C4-2B (cell line): ENCODE measurements around the gene BRS3.

Experiments used
- ZFX ChIP-seq: fragments of 450-650 bp; IDR thresholded peaks from 2 replicates; pipeline ENCODE4 v1.6.1; 2017
- TF ChIP-seq, protein P1 (sequence below): fragments of 450-650 bp; conservative IDR thresholded peaks from 2 replicates; pipeline ENCODE4 v1.5.1; 2017; ENCODE audit warnings: mild to moderate bottlenecking

DNA sequence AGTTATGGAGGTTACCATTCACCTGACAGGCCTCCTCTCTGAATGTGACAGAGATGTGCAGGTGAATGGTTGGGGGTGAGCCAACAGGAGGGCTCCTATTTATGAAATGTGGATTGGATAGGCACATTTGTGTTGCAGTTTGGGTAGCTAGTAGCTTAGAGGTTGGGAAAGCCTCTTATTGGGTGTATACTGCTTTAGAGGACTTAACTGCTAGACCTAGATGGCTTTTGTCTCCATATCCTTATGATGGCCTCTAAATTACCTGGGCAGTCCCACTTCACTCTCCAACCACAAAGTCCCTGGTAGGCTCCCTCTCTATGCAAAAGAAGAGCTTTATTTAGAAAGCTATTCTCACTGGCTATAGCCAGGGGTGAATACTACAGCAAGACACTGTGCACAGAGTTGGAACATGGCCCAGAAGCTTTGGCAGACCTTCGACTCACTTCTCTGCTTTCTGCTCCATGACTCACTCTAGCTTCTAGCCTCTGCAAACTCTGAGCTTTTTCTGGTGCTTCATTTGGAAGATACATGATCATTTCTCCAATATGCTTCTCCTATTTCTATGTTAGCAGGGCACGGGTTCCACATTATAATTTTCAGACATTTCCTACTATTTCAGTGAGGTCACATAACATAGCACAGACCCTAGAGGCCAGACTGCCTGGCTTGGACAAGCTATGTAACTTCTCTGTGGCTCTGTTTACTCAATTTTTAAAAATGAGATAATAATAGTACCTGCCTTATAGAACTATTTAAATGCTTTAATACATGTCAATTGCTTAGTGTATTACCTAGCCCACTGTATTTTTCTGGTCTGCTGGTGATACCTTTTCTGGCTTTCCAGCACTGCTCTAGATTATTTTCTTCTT, 38.2 kb downstream of the BRS3 start:
- TF ChIP-seq, protein P1, sequence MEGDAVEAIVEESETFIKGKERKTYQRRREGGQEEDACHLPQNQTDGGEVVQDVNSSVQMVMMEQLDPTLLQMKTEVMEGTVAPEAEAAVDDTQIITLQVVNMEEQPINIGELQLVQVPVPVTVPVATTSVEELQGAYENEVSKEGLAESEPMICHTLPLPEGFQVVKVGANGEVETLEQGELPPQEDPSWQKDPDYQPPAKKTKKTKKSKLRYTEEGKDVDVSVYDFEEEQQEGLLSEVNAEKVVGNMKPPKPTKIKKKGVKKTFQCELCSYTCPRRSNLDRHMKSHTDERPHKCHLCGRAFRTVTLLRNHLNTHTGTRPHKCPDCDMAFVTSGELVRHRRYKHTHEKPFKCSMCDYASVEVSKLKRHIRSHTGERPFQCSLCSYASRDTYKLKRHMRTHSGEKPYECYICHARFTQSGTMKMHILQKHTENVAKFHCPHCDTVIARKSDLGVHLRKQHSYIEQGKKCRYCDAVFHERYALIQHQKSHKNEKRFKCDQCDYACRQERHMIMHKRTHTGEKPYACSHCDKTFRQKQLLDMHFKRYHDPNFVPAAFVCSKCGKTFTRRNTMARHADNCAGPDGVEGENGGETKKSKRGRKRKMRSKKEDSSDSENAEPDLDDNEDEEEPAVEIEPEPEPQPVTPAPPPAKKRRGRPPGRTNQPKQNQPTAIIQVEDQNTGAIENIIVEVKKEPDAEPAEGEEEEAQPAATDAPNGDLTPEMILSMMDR: no peak
- TF ChIP-seq ZFX: no peak
